HepG2 (cell line): ENCODE results near the gene CGA. TPM values are rescaled to one million over a fixed set of nuclear protein-coding genes. Genes with fewer than 3 reads are reported as not detected.

Experiments used
- CBX1 ChIP-seq: IDR thresholded peaks from one replicate; pipeline ENCODE4 v1.6.1; 2016; ENCODE audit warnings: antibody characterized with exemption, low read depth
- FOXA1 ChIP-seq, 2 experiments: fragments of 450-650 bp in 1 of 2; sonication (generic) in 1 of 2; formaldehyde crosslinking in 1 of 2; IDR thresholded peaks; 2 replicates each; pipeline versions ENCODE4 v1.4.0 to v1.6.1; 2016 to 2020; ENCODE audit warnings: missing genetic modification reagents in 1 of 2
- MBD4 ChIP-seq: IDR thresholded peaks from 2 replicates; pipeline ENCODE4 v1.6.1; 2012; ENCODE audit warnings: low read length, inconsistent platforms, borderline replicate concordance
- NFIC ChIP-seq: IDR thresholded peaks from 2 replicates; pipeline ENCODE4 v1.6.1; 2012; ENCODE audit warnings: mild to moderate bottlenecking, low read length, inconsistent platforms
- PHF21A ChIP-seq: sonication (generic); formaldehyde crosslinking; IDR thresholded peaks from 2 replicates; pipeline ENCODE4 v1.5.0; 2020; ENCODE audit warnings: mild to moderate bottlenecking, missing genetic modification reagents
- ZIK1 ChIP-seq: sonication (generic); formaldehyde crosslinking; IDR thresholded peaks from 2 replicates; pipeline ENCODE4 v1.5.0; 2020; ENCODE audit warnings: mild to moderate bottlenecking, low read depth, missing genetic modification reagents, borderline replicate concordance
- ZKSCAN8 ChIP-seq: IDR thresholded peaks from 2 replicates; pipeline ENCODE4 v1.6.1; 2016; ENCODE audit warnings: borderline replicate concordance, missing genetic modification reagents, missing compliant biosample characterization
- ZNF121 ChIP-seq: sonication (generic); formaldehyde crosslinking; IDR thresholded peaks from 2 replicates; pipeline ENCODE4 v1.5.0; 2020; ENCODE audit warnings: mild to moderate bottlenecking, missing genetic modification reagents
- polyA plus RNA-seq, 8 experiments: library from polyadenylated mRNA; depleted of rRNA in 3 of 8; stranded (reverse) in 7 of 8; unstranded in 1 of 8; fragments of >200 nt; fragmentation: Illumina TruSeq in 4 of 8; extraction: Trizol in 4 of 8; gene quantifications; 2 replicates each; pipeline versions ENCODE4 v1.2.1 to v1.2.3, GENCODE V29; 2011 to 2016; ENCODE audit warnings: low read depth in 4 of 8, missing spikeins in 1 of 8, mixed read lengths in 1 of 8; ENCODE audit not compliant: insufficient read depth in 1 of 8
- total RNA-seq, 5 experiments: library from RNA; depleted of rRNA; stranded (reverse); fragments of >200 nt; fragmentation: Illumina TruSeq; extraction: Trizol; gene quantifications; 2 replicates each; pipeline ENCODE4 v1.2.3, GENCODE V29; 2016; ENCODE audit warnings: low read depth in 1 of 5
- TF ChIP-seq, protein P1 (sequence below), 2 experiments: sonication (generic) in 1 of 2; formaldehyde crosslinking in 1 of 2; IDR thresholded peaks; 2 replicates each; pipeline versions ENCODE4 v1.5.1 to v1.6.1; 2011 to 2020; ENCODE audit warnings: borderline replicate concordance in 1 of 2, low read depth in 1 of 2, low read length in 1 of 2, mild to moderate bottlenecking in 1 of 2, missing genetic modification reagents in 1 of 2, moderate library complexity in 1 of 2
- TF ChIP-seq, protein P2 (sequence below): sonication (generic); formaldehyde crosslinking; conservative IDR thresholded peaks from 2 replicates; pipeline ENCODE4 v1.4.0; 2020; ENCODE audit warnings: missing genetic modification reagents
- TF ChIP-seq, protein P3 (sequence below): sonication (generic); formaldehyde crosslinking; IDR thresholded peaks from 2 replicates; pipeline ENCODE4 v1.4.0; 2020; ENCODE audit warnings: missing genetic modification reagents
- TF ChIP-seq, protein P4 (sequence below): IDR thresholded peaks from 2 replicates; pipeline ENCODE4 v1.6.1; 2016; ENCODE audit warnings: low read depth, missing genetic modification reagents, missing compliant biosample characterization
- TF ChIP-seq, protein P5 (sequence below): IDR thresholded peaks from 2 replicates; pipeline ENCODE4 v1.6.1; 2016; ENCODE audit warnings: mild to moderate bottlenecking

Gene CGA
- total and polyA plus RNA-seq, 2 of the 13 experiments (the other 11 are each of a cell fraction or from before 2014, with no cell fraction given), result 0.09 TPM; not detected in 1

DNA sequence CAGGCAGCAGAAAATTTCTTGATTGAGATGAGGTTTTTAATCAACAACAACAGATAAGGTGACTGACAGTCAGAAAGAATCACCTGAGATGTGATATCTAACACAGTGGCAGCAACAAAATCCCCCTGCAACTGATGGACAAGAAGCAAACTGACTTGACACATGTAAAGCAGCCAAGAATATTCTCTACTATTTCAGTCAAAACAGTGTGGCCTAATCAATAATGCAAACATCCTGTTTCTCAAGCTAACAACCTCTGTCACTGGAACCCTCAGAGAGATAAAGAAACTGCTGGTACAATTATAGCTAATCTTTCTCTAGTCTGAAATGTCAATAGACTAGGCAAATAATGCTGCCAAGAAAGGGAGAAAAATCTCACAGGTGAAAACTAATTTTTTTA is 4.6 kb upstream of the CGA start (continued):
- TF ChIP-seq, protein P1, sequence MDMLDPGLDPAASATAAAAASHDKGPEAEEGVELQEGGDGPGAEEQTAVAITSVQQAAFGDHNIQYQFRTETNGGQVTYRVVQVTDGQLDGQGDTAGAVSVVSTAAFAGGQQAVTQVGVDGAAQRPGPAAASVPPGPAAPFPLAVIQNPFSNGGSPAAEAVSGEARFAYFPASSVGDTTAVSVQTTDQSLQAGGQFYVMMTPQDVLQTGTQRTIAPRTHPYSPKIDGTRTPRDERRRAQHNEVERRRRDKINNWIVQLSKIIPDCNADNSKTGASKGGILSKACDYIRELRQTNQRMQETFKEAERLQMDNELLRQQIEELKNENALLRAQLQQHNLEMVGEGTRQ (IDR thresholded peaks at IDR 0.05; ENCODE audit: low read depth, low read length), result no peak
- TF ChIP-seq, protein P1 (CRISPR knock-in tag; IDR thresholded peaks at IDR 0.05; ENCODE audit: borderline replicate concordance), result no peak
- no peak for TF ChIP-seq PHF21A (CRISPR knock-in tag)
- TF ChIP-seq, protein P2, sequence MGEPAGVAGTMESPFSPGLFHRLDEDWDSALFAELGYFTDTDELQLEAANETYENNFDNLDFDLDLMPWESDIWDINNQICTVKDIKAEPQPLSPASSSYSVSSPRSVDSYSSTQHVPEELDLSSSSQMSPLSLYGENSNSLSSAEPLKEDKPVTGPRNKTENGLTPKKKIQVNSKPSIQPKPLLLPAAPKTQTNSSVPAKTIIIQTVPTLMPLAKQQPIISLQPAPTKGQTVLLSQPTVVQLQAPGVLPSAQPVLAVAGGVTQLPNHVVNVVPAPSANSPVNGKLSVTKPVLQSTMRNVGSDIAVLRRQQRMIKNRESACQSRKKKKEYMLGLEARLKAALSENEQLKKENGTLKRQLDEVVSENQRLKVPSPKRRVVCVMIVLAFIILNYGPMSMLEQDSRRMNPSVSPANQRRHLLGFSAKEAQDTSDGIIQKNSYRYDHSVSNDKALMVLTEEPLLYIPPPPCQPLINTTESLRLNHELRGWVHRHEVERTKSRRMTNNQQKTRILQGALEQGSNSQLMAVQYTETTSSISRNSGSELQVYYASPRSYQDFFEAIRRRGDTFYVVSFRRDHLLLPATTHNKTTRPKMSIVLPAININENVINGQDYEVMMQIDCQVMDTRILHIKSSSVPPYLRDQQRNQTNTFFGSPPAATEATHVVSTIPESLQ (CRISPR knock-in tag), result no peak
- no peak for TF ChIP-seq ZNF121 (CRISPR knock-in tag)
- TF ChIP-seq, protein P3, sequence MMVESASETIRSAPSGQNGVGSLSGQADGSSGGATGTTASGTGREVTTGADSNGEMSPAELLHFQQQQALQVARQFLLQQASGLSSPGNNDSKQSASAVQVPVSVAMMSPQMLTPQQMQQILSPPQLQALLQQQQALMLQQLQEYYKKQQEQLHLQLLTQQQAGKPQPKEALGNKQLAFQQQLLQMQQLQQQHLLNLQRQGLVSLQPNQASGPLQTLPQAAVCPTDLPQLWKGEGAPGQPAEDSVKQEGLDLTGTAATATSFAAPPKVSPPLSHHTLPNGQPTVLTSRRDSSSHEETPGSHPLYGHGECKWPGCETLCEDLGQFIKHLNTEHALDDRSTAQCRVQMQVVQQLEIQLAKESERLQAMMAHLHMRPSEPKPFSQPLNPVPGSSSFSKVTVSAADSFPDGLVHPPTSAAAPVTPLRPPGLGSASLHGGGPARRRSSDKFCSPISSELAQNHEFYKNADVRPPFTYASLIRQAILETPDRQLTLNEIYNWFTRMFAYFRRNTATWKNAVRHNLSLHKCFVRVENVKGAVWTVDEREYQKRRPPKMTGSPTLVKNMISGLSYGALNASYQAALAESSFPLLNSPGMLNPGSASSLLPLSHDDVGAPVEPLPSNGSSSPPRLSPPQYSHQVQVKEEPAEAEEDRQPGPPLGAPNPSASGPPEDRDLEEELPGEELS (CRISPR knock-in tag), result peak; percentile 91
- no peak for TF ChIP-seq ZIK1 (CRISPR knock-in tag)
- peak; percentile 40; the same call in 1 of the 2 replicates for TF ChIP-seq ZKSCAN8 (CRISPR knock-in tag)
- TF ChIP-seq, protein P4, sequence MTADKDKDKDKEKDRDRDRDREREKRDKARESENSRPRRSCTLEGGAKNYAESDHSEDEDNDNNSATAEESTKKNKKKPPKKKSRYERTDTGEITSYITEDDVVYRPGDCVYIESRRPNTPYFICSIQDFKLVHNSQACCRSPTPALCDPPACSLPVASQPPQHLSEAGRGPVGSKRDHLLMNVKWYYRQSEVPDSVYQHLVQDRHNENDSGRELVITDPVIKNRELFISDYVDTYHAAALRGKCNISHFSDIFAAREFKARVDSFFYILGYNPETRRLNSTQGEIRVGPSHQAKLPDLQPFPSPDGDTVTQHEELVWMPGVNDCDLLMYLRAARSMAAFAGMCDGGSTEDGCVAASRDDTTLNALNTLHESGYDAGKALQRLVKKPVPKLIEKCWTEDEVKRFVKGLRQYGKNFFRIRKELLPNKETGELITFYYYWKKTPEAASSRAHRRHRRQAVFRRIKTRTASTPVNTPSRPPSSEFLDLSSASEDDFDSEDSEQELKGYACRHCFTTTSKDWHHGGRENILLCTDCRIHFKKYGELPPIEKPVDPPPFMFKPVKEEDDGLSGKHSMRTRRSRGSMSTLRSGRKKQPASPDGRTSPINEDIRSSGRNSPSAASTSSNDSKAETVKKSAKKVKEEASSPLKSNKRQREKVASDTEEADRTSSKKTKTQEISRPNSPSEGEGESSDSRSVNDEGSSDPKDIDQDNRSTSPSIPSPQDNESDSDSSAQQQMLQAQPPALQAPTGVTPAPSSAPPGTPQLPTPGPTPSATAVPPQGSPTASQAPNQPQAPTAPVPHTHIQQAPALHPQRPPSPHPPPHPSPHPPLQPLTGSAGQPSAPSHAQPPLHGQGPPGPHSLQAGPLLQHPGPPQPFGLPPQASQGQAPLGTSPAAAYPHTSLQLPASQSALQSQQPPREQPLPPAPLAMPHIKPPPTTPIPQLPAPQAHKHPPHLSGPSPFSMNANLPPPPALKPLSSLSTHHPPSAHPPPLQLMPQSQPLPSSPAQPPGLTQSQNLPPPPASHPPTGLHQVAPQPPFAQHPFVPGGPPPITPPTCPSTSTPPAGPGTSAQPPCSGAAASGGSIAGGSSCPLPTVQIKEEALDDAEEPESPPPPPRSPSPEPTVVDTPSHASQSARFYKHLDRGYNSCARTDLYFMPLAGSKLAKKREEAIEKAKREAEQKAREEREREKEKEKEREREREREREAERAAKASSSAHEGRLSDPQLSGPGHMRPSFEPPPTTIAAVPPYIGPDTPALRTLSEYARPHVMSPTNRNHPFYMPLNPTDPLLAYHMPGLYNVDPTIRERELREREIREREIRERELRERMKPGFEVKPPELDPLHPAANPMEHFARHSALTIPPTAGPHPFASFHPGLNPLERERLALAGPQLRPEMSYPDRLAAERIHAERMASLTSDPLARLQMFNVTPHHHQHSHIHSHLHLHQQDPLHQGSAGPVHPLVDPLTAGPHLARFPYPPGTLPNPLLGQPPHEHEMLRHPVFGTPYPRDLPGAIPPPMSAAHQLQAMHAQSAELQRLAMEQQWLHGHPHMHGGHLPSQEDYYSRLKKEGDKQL (CRISPR knock-in tag), result peak; percentile 59; the same call in 1 of the 2 replicates
- 0 out of 2 replicates have a peak, but pooled peaks have one; percentile 16 for TF ChIP-seq FOXA1 (IDR thresholded peaks at IDR 0.05)
- peak; percentile 41; the same call in 1 of the 2 replicates for TF ChIP-seq FOXA1 (CRISPR knock-in tag; IDR thresholded peaks at IDR 0.05)
- TF ChIP-seq MBD4, result peak; percentile 66; the same call in 1 of the 2 replicates
- peak; percentile 81; the same call in 1 of the 2 replicates for TF ChIP-seq NFIC
- TF ChIP-seq CBX1, result no peak
- TF ChIP-seq, protein P5, sequence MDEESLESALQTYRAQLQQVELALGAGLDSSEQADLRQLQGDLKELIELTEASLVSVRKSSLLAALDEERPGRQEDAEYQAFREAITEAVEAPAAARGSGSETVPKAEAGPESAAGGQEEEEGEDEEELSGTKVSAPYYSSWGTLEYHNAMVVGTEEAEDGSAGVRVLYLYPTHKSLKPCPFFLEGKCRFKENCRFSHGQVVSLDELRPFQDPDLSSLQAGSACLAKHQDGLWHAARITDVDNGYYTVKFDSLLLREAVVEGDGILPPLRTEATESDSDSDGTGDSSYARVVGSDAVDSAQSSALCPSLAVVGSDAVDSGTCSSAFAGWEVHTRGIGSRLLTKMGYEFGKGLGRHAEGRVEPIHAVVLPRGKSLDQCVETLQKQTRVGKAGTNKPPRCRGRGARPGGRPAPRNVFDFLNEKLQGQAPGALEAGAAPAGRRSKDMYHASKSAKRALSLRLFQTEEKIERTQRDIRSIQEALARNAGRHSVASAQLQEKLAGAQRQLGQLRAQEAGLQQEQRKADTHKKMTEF (CRISPR knock-in tag), result 0 out of 2 replicates have a peak, but pooled peaks have one; percentile 46
